Lower leg skin (tissue), 4 donors: ENCODE measurements around the gene HEMGN. TPM values are rescaled to one million over a fixed set of nuclear protein-coding genes. Genes with fewer than 3 reads are reported as not detected.

Experiments used
- DNase-seq, 2 donors: peaks; one replicate each; pipeline ENCODE4 v3.0.0-alpha.2; 2019; ENCODE audit warnings: low spot score in 2 of 2
- H3K4me3 ChIP-seq: fragments of 200-600 bp; sonication (generic); 2 replicates; pipeline ENCODE4 v1.5.1; 2017; ENCODE audit warnings: mild to moderate bottlenecking, low read depth; ENCODE audit not compliant: poor library complexity, severe bottlenecking
- CTCF ChIP-seq, 3 donors: fragments of 450-650 bp; IDR thresholded peaks; one replicate each; pipeline ENCODE4 v1.5.1; 2016; ENCODE audit warnings: antibody characterized with exemption in 3 of 3, mild to moderate bottlenecking in 3 of 3, moderate library complexity in 2 of 3
- POLR2A ChIP-seq, 2 donors: fragments of 450-650 bp; IDR thresholded peaks; one replicate each; pipeline ENCODE4 v1.6.1; 2016 to 2017; ENCODE audit warnings: antibody characterized with exemption in 2 of 2, mild to moderate bottlenecking in 1 of 2, moderate library complexity in 1 of 2
- WGBS, 2 donors: methylation state at CpG; one replicate each; pipeline ENCODE4 v1.1.5; 2018; 5-methylcytosine and 5-hydroxymethylcytosine counted together
- intact Hi-C: fragments of 100-400 bp; cut with DNase I; formaldehyde crosslinking; loops from one replicate; pipeline ENCODE4 v1.15.0; 2023; ENCODE audit warnings: low total_unique reads
- total RNA-seq, 4 donors: library from RNA; depleted of rRNA; stranded (reverse); fragments of >200 nt; gene quantifications; one replicate each; pipeline ENCODE4 v1.1.0, GENCODE V29; 2016

Gene HEMGN
- total RNA-seq, 4 donors from 2014 or later: 0.08 TPM; not detected in 3

GRCh38 chr9:97900738-97901565 is 37.0 kb downstream of the HEMGN start:
- DNase-seq: no peak
- WGBS, 2 donors: 42 to 43% methylated on average over 5 of the region's 5 CpGs
- TF ChIP-seq POLR2A (IDR thresholded peaks at IDR 0.05) (no peak), CTCF (IDR thresholded peaks at IDR 0.05) (no peak)
- H3K4me3 ChIP-seq: no peak overlapping the region
- intact Hi-C loops: loop anchor here (5.0 kb wide), 1 partner anchor 189 kb away; no protein-coding TSS in a partner anchor

- no peak overlapping the region for H3K4me3 ChIP-seq
- no peak for DNase-seq
- intact Hi-C loops: loop anchor here (5.0 kb wide), 1 partner anchor 188 kb away; no protein-coding TSS in a partner anchor
- no peak for TF ChIP-seq CTCF (IDR thresholded peaks at IDR 0.05)
- no peak for TF ChIP-seq POLR2A (IDR thresholded peaks at IDR 0.05)
- 68 to 74% methylated on average over 9 of the region's 9 CpGs for WGBS, 2 donors
Observed at GRCh38 chr9:97900103-97900737, 37.8 kb downstream of the HEMGN start.

GRCh38 chr9:97895695-97896332 is 42.2 kb downstream of the HEMGN start:
- no peak for DNase-seq
- H3K4me3 ChIP-seq: no peak overlapping the region
- 67 to 69% methylated on average over 3 to 6 of the region's 6 CpGs for WGBS, 2 donors
- TF ChIP-seq CTCF (IDR thresholded peaks at IDR 0.05) (no peak), POLR2A (IDR thresholded peaks at IDR 0.05) (no peak)
- intact Hi-C loops: no loop called here

GRCh38 chr9:97895211-97895610 is 42.8 kb downstream of the HEMGN start:
- WGBS, 2 donors: 95 to 97% methylated on average over 1 of the region's 1 CpG
- TF ChIP-seq POLR2A (IDR thresholded peaks at IDR 0.05) (no peak), CTCF (IDR thresholded peaks at IDR 0.05) (no peak)
- DNase-seq: no peak
- no peak overlapping the region for H3K4me3 ChIP-seq
- intact Hi-C loops: no loop called here

DNA sequence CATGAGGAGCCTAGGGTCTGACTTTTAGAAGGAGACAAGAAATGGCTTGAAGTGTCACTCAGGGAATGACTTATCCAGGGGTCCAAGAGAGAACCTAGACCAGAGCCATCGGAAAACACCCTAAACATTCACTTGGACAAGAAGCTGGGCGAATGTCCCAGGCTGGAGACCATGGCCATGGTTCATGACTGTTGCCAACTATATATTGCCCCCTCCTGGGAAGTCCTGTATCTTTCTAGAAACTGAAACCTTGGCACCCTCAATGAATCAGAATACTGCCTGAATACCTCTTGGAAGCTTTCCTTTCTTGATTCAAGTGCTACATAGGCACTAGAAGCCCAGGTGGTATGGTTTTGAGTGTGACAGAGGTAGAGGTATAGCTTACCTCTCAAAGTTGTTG is 45.6 kb downstream of the HEMGN start:
- no peak overlapping the region for H3K4me3 ChIP-seq
- 91 to 97% methylated on average over 2 of the region's 2 CpGs for WGBS, 2 donors
- no peak for DNase-seq
- no peak for TF ChIP-seq POLR2A (IDR thresholded peaks at IDR 0.05)
- TF ChIP-seq CTCF (IDR thresholded peaks at IDR 0.05): no peak
- intact Hi-C loops: no loop called here
